DMS79 treated with DMSO at 0.1 percent for 48 hours (cell line): ENCODE results near the gene ZNF423.

Experiments used
- DNase-seq: peaks from one replicate; lab custom pipeline; 2025; lab: John Stamatoyannopoulos, UW

ZNF423 gene

GRCh38 chr16:49663081-49664065 lies 192.5 kb downstream of the ZNF423 start:
- DNase-seq: no peak

- DNase-seq: no peak
Measured at GRCh38 chr16:49662569-49662968, 193.3 kb downstream of the ZNF423 start.

GRCh38 chr16:49661465-49662187 lies 194.3 kb downstream of the ZNF423 start:
- DNase-seq: no peak

- no peak for DNase-seq
Measured at GRCh38 chr16:49660626-49661025, 195.3 kb downstream of the ZNF423 start.

GRCh38 chr16:49659356-49659755 lies 196.6 kb downstream of the ZNF423 start:
- DNase-seq: no peak

- DNase-seq: no peak
Measured at GRCh38 chr16:49658531-49658930, 197.4 kb downstream of the ZNF423 start.

- DNase-seq: no peak
Measured at GRCh38 chr16:49657736-49658465, 198.0 kb downstream of the ZNF423 start.

GRCh38 chr16:49654425-49654824 lies 201.5 kb downstream of the ZNF423 start:
- DNase-seq: no peak

- no peak for DNase-seq
Measured at GRCh38 chr16:49653577-49653976, 202.3 kb downstream of the ZNF423 start.

GRCh38 chr16:49653173-49653570 lies 202.7 kb downstream of the ZNF423 start:
- no peak for DNase-seq

GRCh38 chr16:49652456-49653172 lies 203.3 kb downstream of the ZNF423 start:
- no peak for DNase-seq

- no peak for DNase-seq
Measured at GRCh38 chr16:49651996-49652395, 203.9 kb downstream of the ZNF423 start.

GRCh38 chr16:49651226-49651625 lies 204.7 kb downstream of the ZNF423 start:
- DNase-seq: no peak

GRCh38 chr16:49650603-49651002 lies 205.3 kb downstream of the ZNF423 start:
- no peak for DNase-seq

GRCh38 chr16:49649013-49649765 lies 206.7 kb downstream of the ZNF423 start:
- no peak for DNase-seq

- DNase-seq: no peak
Measured at GRCh38 chr16:49647673-49648072, 208.2 kb downstream of the ZNF423 start.

GRCh38 chr16:49645263-49645662 lies 210.6 kb downstream of the ZNF423 start:
- no peak for DNase-seq

- no peak for DNase-seq
Measured at GRCh38 chr16:49644145-49644463, 211.8 kb downstream of the ZNF423 start.

- DNase-seq: no peak
Measured at GRCh38 chr16:49643429-49644144, 212.3 kb downstream of the ZNF423 start.

GRCh38 chr16:49641250-49641649 lies 214.7 kb downstream of the ZNF423 start:
- no peak for DNase-seq
